Measurements from ENCODE around the gene JPH3.
"Not testable (repeated sequence)": the region's sequence is repeated elsewhere in the genome, so short reads cannot be mapped to it uniquely, and the experiment has no call there.

JPH3 gene

GRCh38 chr16:87671715-87672270 is 69.5 kb downstream of the JPH3 start:
- H3K27ac ChIP-seq = no peak overlapping the region
- no peak for DNase-seq (ENCODE audit: low read depth, low spot score)

GRCh38 chr16:87674419-87674818 is 72.1 kb downstream of the JPH3 start:
- no peak overlapping the region for H3K27ac ChIP-seq
- no peak for DNase-seq (ENCODE audit: low read depth, low spot score)

GRCh38 chr16:87675111-87675719 is 72.9 kb downstream of the JPH3 start:
- H3K27ac ChIP-seq = no peak overlapping the region
- DNase-seq (ENCODE audit: low read depth, low spot score) = no peak

GRCh38 chr16:87677830-87678229 is 75.5 kb downstream of the JPH3 start:
- H3K27ac ChIP-seq = no peak overlapping the region
- DNase-seq (ENCODE audit: low read depth, low spot score) = no peak

GRCh38 chr16:87678618-87679017 is 76.3 kb downstream of the JPH3 start:
- no peak overlapping the region for H3K27ac ChIP-seq

GRCh38 chr16:87679593-87680271 is 77.4 kb downstream of the JPH3 start:
- no peak for DNase-seq (ENCODE audit: low read depth, low spot score)
- H3K27ac ChIP-seq = no peak overlapping the region

More at GRCh38 chr16:87678618-87679017, 76.3 kb downstream of the JPH3 start:
- DNase-seq (ENCODE audit: low read depth, low spot score) = no peak

GRCh38 chr16:87680272-87680644 is 78.0 kb downstream of the JPH3 start:
- H3K27ac ChIP-seq = no peak overlapping the region
- no peak for DNase-seq (ENCODE audit: low read depth, low spot score)

GRCh38 chr16:87681051-87681602 is 78.8 kb downstream of the JPH3 start:
- not testable (repeated sequence) for DNase-seq (ENCODE audit: low read depth, low spot score); H3K27ac ChIP-seq

- no peak for DNase-seq (ENCODE audit: low read depth, low spot score)
- H3K27ac ChIP-seq = no peak overlapping the region
Observed at GRCh38 chr16:87681981-87682570, 79.8 kb downstream of the JPH3 start.

GRCh38 chr16:87682852-87683399 is 80.6 kb downstream of the JPH3 start:
- DNase-seq (ENCODE audit: low read depth, low spot score) = no peak
- H3K27ac ChIP-seq = no peak overlapping the region

GRCh38 chr16:87684106-87684677 is 81.9 kb downstream of the JPH3 start:
- no peak overlapping the region for H3K27ac ChIP-seq
- no peak for DNase-seq (ENCODE audit: low read depth, low spot score)

GRCh38 chr16:87684711-87685404 is 82.5 kb downstream of the JPH3 start:
- no peak for DNase-seq (ENCODE audit: low read depth, low spot score)
- no peak overlapping the region for H3K27ac ChIP-seq

GRCh38 chr16:87685405-87685755 is 83.1 kb downstream of the JPH3 start:
- H3K27ac ChIP-seq = no peak overlapping the region
- DNase-seq (ENCODE audit: low read depth, low spot score) = no peak

GRCh38 chr16:87685766-87686165 is 83.5 kb downstream of the JPH3 start:
- no peak for DNase-seq (ENCODE audit: low read depth, low spot score)
- no peak overlapping the region for H3K27ac ChIP-seq

GRCh38 chr16:87686697-87687096 is 84.4 kb downstream of the JPH3 start:
- H3K27ac ChIP-seq = no peak overlapping the region
- DNase-seq (ENCODE audit: low read depth, low spot score) = no peak

- no peak overlapping the region for H3K27ac ChIP-seq
- no peak for DNase-seq (ENCODE audit: low read depth, low spot score)
Observed at GRCh38 chr16:87687126-87687910, 85.0 kb downstream of the JPH3 start.

- H3K27ac ChIP-seq = no peak overlapping the region
- DNase-seq (ENCODE audit: low read depth, low spot score) = no peak
Observed at GRCh38 chr16:87687998-87688529, 85.8 kb downstream of the JPH3 start.

- DNase-seq (ENCODE audit: low read depth, low spot score) = no peak
Observed at GRCh38 chr16:87688876-87689815, 86.8 kb downstream of the JPH3 start.

More at GRCh38 chr16:87688876-87689815, 86.8 kb downstream of the JPH3 start:
- no peak overlapping the region for H3K27ac ChIP-seq

Data from epithelial cell of prostate (primary cell).